CD4-positive, CD25-positive, alpha-beta regulatory T cell (primary cell): ENCODE data around the gene DEAF1. TPM values are rescaled to one million over a fixed set of nuclear protein-coding genes. Genes with fewer than 3 reads are reported as not detected.

ENCODE experiments used
- ATAC-seq, 2 donors: fragments of 150-1000 bp; cut with Tn5 transposase; one replicate each; pipeline ENCODE4 v1.10.0; 2021; ENCODE audit warnings: low read depth in 2 of 2, moderate number of reproducible peaks in 2 of 2, moderate library complexity in 1 of 2
- DNase-seq, 3 donors: peaks; one replicate each; pipeline versions ENCODE4 v3.0.0 to v3.0.0-alpha.2; 2012 to 2022; ENCODE audit warnings: mixed read lengths in 1 of 3
- H3K27ac ChIP-seq: one replicate; pipeline ENCODE4 v1.7.0; 2013; ENCODE audit warnings: mild to moderate bottlenecking, low read length; ENCODE audit not compliant: insufficient read depth, poor library complexity, severe bottlenecking
- H3K27me3 ChIP-seq: one replicate; pipeline ENCODE4 v1.7.0; 2013; ENCODE audit warnings: low read length; ENCODE audit not compliant: control insufficient read depth, insufficient read depth
- H3K36me3 ChIP-seq: one replicate; pipeline ENCODE4 v1.7.0; 2013; ENCODE audit warnings: mild to moderate bottlenecking, low read length, moderate library complexity; ENCODE audit not compliant: control insufficient read depth, insufficient read depth
- H3K4me1 ChIP-seq: 2 replicates; pipeline ENCODE4 v1.7.0; 2013; ENCODE audit warnings: mild to moderate bottlenecking, low read length; ENCODE audit not compliant: insufficient read depth, control insufficient read depth, poor library complexity, severe bottlenecking
- H3K4me3 ChIP-seq: one replicate; pipeline ENCODE4 v1.7.0; 2013; ENCODE audit warnings: low read depth, mild to moderate bottlenecking, low read length, moderate library complexity
- H3K9me3 ChIP-seq, 2 experiments: 1 replicate in 1 of 2; 2 replicates in 1 of 2; pipeline ENCODE4 v1.7.0; 2013; ENCODE audit warnings: low read length in 2 of 2, mild to moderate bottlenecking in 1 of 2, moderate library complexity in 1 of 2; ENCODE audit not compliant: control insufficient read depth in 2 of 2
- H3K27ac Mint-ChIP-seq, 3 donors: one replicate each; pipeline ENCODE4 v1.8.0; 2020 to 2022; ENCODE audit warnings: mild to moderate bottlenecking in 3 of 3, mixed read lengths in 3 of 3, moderate library complexity in 2 of 3
- H3K27me3 Mint-ChIP-seq: one replicate; pipeline ENCODE4 v1.8.0; 2022; ENCODE audit warnings: mild to moderate bottlenecking, mixed read lengths
- H3K36me3 Mint-ChIP-seq: one replicate; pipeline ENCODE4 v1.8.0; 2020; ENCODE audit warnings: mixed read lengths
- H3K4me1 Mint-ChIP-seq, 4 donors: one replicate each; pipeline ENCODE4 v1.8.0; 2020 to 2022; ENCODE audit warnings: mixed read lengths in 4 of 4, mild to moderate bottlenecking in 1 of 4
- H3K4me3 Mint-ChIP-seq, 4 donors: one replicate each; pipeline ENCODE4 v1.8.0; 2020 to 2022; ENCODE audit warnings: mild to moderate bottlenecking in 4 of 4, mixed read lengths in 4 of 4, moderate library complexity in 3 of 4
- H3K9me3 Mint-ChIP-seq, 7 donors: one replicate each; pipeline ENCODE4 v1.8.0; 2020 to 2022; ENCODE audit warnings: mixed read lengths in 7 of 7, mild to moderate bottlenecking in 3 of 7, moderate library complexity in 2 of 7
- polyA plus RNA-seq, 4 donors: library from polyadenylated mRNA; unstranded; fragments of 300-500 nt; fragmentation: Illumina TruSeq; gene quantifications; one replicate each; pipeline ENCODE4 v1.2.3, GENCODE V29; 2021
- total RNA-seq: library from RNA; stranded (reverse); gene quantifications from one replicate; pipeline ENCODE4 v1.2.3, GENCODE V29; 2022

The DEAF1 gene
- total and polyA plus RNA-seq, 5 donors from 2014 or later = 33.5 to 84.1 (median 37.7) TPM

DNA sequence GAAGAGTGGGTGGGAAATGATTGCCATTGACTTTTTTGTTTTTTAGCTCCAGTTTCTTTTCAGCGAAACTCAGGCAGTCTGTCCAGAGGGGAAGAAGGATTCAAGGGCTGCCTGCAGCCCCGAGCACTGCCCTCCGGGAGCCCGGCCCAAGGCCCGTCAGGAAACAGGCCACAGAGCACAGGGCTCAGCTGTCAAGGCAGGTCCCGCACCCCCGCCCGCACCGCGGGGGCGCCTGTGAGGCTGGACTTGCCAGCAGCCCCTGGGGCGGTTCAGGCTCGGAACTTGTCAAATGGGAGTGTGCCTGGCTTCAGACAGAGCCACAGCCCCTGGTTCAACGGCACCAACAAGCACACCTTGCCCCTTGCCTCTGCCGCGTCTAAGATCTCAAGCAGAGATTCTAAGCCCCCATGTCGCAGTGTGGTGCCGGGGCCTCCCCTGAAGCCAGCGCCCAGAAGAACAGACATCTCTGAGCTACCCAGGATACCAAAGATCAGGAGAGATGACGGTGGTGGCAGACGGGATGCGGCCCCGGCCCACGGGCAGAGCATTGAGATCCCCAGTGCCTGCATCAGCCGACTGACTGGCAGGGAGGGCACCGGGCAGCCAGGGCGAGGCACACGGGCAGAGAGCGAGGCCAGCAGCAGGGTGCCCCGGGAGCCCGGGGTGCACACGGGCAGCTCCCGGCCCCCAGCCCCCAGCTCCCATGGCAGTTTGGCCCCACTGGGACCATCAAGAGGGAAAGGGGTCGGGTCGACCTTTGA is 87.8 kb downstream of the DEAF1 start:
- Mint-ChIP-seq H3K27ac (peak overlapping the region in 1 of 3 donors; percentile 9), H3K4me1 (peaks cover 0 to 4% (median under 1%) of the 10 kb centered on the region in 4 donors), H3K27me3 (no peaks in the 10 kb centered on the region), H3K4me3 (no peak overlapping the region), H3K9me3 (peaks cover 0 to 2% (median 0%) of the 10 kb centered on the region in 7 donors), H3K36me3 (peaks cover 7% of the 10 kb centered on the region)
- Histone ChIP-seq H3K4me1 (no peaks in the 10 kb centered on the region), H3K4me3 (no peak overlapping the region), H3K27me3 (no peaks in the 10 kb centered on the region), H3K27ac (no peak overlapping the region), H3K36me3 (peaks cover 76% of the 10 kb centered on the region), H3K9me3 (no peaks in the 10 kb centered on the region)
- no peak for DNase-seq
- ATAC-seq = no peak

- Mint-ChIP-seq H3K27ac (peak overlapping the region in 1 of 3 donors; percentile 32), H3K36me3 (peaks cover 10% of the 10 kb centered on the region), H3K27me3 (no peaks in the 10 kb centered on the region), H3K4me1 (no peaks in the 10 kb centered on the region), H3K9me3 (peaks cover 0 to 2% (median 0%) of the 10 kb centered on the region in 7 donors), H3K4me3 (no peak overlapping the region)
- no peaks in the 10 kb centered on the region for H3K27me3 ChIP-seq
- no peaks in the 10 kb centered on the region for H3K4me1 ChIP-seq
- ATAC-seq (no peak), DNase-seq (no peak)
- H3K27ac ChIP-seq = no peak overlapping the region
- H3K36me3 ChIP-seq = peaks cover 78% of the 10 kb centered on the region
- no peaks in the 10 kb centered on the region for H3K9me3 ChIP-seq
- H3K4me3 ChIP-seq = no peak overlapping the region
Observed at GRCh38 chr11:606245-606644, 88.8 kb downstream of the DEAF1 start.

GRCh38 chr11:605286-606129 is 89.5 kb downstream of the DEAF1 start:
- ATAC-seq (no peak), DNase-seq (no peak)
- H3K4me3 Mint-ChIP-seq = no peak overlapping the region
- H3K4me3 ChIP-seq = no peak overlapping the region
- no peaks in the 10 kb centered on the region for H3K27me3 ChIP-seq
- no peaks in the 10 kb centered on the region for H3K4me1 Mint-ChIP-seq
- H3K9me3 ChIP-seq = no peaks in the 10 kb centered on the region
- no peaks in the 10 kb centered on the region for H3K27me3 Mint-ChIP-seq
- H3K36me3 ChIP-seq = peaks cover 74% of the 10 kb centered on the region
- H3K27ac ChIP-seq = no peak overlapping the region
- H3K27ac Mint-ChIP-seq = no peak overlapping the region
- H3K9me3 Mint-ChIP-seq = peaks cover 0 to 2% (median 0%) of the 10 kb centered on the region in 7 donors
- H3K36me3 Mint-ChIP-seq = peaks cover 10% of the 10 kb centered on the region
- no peaks in the 10 kb centered on the region for H3K4me1 ChIP-seq

- Histone ChIP-seq H3K9me3 (no peaks in the 10 kb centered on the region), H3K4me3 (no peak overlapping the region), H3K36me3 (peaks cover 76% of the 10 kb centered on the region), H3K4me1 (no peaks in the 10 kb centered on the region), H3K27me3 (no peaks in the 10 kb centered on the region), H3K27ac (no peak overlapping the region)
- H3K36me3 Mint-ChIP-seq = peaks cover 15% of the 10 kb centered on the region
- no peak overlapping the region for H3K27ac Mint-ChIP-seq
- no peak for DNase-seq
- no peak overlapping the region for H3K4me3 Mint-ChIP-seq
- H3K27me3 Mint-ChIP-seq = no peaks in the 10 kb centered on the region
- H3K9me3 Mint-ChIP-seq = no peaks in the 10 kb centered on the region
- ATAC-seq = no peak
- no peaks in the 10 kb centered on the region for H3K4me1 Mint-ChIP-seq
Observed at GRCh38 chr11:603154-603553, 91.9 kb downstream of the DEAF1 start.

- H3K36me3 ChIP-seq = peaks cover 75% of the 10 kb centered on the region
- DNase-seq = no peak
- Mint-ChIP-seq H3K27me3 (no peaks in the 10 kb centered on the region), H3K4me3 (no peak overlapping the region), H3K36me3 (peaks cover 15% of the 10 kb centered on the region), H3K27ac (no peak overlapping the region), H3K9me3 (no peaks in the 10 kb centered on the region), H3K4me1 (no peaks in the 10 kb centered on the region)
- H3K9me3 ChIP-seq = no peaks in the 10 kb centered on the region
- no peak for ATAC-seq
- no peaks in the 10 kb centered on the region for H3K27me3 ChIP-seq
- H3K4me1 ChIP-seq = no peaks in the 10 kb centered on the region
- no peak overlapping the region for H3K27ac ChIP-seq
- no peak overlapping the region for H3K4me3 ChIP-seq
Observed at GRCh38 chr11:601573-602245, 93.3 kb downstream of the DEAF1 start.

DNA sequence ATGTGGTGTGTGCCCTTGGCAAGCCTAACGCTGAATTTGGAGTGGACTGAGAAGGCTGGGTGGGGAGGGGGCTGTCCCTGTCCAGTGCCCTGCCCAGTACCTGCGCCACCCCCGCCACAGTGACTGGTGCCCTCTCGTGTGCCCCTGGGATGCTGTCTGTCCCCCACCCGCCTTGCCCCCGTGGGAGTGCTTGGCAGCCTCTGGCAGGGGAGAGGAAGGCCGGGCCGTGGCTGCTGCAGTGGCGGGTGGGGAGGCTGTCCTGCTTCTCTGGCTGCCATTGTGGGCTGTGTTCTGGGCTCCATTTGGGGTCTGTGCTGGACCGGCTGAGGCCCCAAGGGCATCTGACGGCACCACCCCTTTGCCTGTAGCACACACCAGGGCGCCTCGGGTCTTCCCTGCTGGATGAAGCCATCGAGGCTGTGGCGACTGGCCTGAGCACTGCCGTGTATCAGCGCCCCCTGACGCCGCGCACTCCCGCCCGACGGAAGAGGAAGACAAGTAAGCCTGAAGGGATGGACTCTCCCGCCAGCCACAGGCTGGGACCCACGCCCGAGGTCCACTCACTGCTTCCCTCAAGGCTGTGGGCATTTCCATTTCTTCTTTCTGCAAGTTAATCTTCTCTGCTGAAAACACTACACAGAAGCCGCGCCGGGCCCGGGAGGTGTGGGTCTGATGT is 96.9 kb downstream of the DEAF1 start:
- peaks cover 81% of the 10 kb centered on the region for H3K36me3 ChIP-seq
- Mint-ChIP-seq H3K4me3 (no peak overlapping the region), H3K4me1 (no peaks in the 10 kb centered on the region), H3K36me3 (peaks cover 14% of the 10 kb centered on the region), H3K27me3 (no peaks in the 10 kb centered on the region), H3K27ac (peak overlapping the region in 1 of 3 donors; percentile 36), H3K9me3 (no peaks in the 10 kb centered on the region)
- H3K4me3 ChIP-seq = no peak overlapping the region
- ATAC-seq (no peak), DNase-seq (no peak)
- H3K9me3 ChIP-seq = no peaks in the 10 kb centered on the region
- no peak overlapping the region for H3K27ac ChIP-seq
- H3K4me1 ChIP-seq = no peaks in the 10 kb centered on the region
- H3K27me3 ChIP-seq = no peaks in the 10 kb centered on the region

GRCh38 chr11:597166-597725 is 97.8 kb downstream of the DEAF1 start:
- H3K27ac Mint-ChIP-seq = no peak overlapping the region
- Histone ChIP-seq H3K9me3 (no peaks in the 10 kb centered on the region), H3K27me3 (no peaks in the 10 kb centered on the region), H3K4me1 (no peaks in the 10 kb centered on the region), H3K27ac (no peak overlapping the region), H3K36me3 (peaks cover 83% of the 10 kb centered on the region), H3K4me3 (no peak overlapping the region)
- no peaks in the 10 kb centered on the region for H3K27me3 Mint-ChIP-seq
- H3K36me3 Mint-ChIP-seq = peaks cover 21% of the 10 kb centered on the region
- ATAC-seq (peak in 1 of 2 donors; percentile 24), DNase-seq (no peak)
- no peak overlapping the region for H3K4me3 Mint-ChIP-seq
- no peaks in the 10 kb centered on the region for H3K4me1 Mint-ChIP-seq
- H3K9me3 Mint-ChIP-seq = no peaks in the 10 kb centered on the region
